Tibial nerve (tissue), 4 donors: Measurements from ENCODE around the gene HMOX2. TPM values are rescaled to one million over a fixed set of nuclear protein-coding genes. Genes with fewer than 3 reads are reported as not detected.

Experiments
- DNase-seq, 2 donors: peaks; one replicate each; pipeline ENCODE4 v3.0.0-alpha.2; 2019; ENCODE audit warnings: low spot score in 2 of 2
- H3K27ac ChIP-seq, 4 donors: fragments of 200-600 bp; sonication (generic) in 3 of 4; one replicate each; pipeline ENCODE4 v1.5.1; 2017 to 2019; ENCODE audit warnings: mild to moderate bottlenecking in 1 of 4
- H3K27me3 ChIP-seq, 2 donors: fragments of 200-600 bp; sonication (generic) in 1 of 2; one replicate each; pipeline versions ENCODE4 v1.5.1 to v1.6.0; 2017 to 2019
- H3K36me3 ChIP-seq, 3 donors: fragments of 200-600 bp; sonication (generic); one replicate each; pipeline ENCODE4 v1.5.1; 2018 to 2019
- H3K4me1 ChIP-seq, 4 donors: fragments of 200-600 bp; sonication (generic) in 3 of 4; one replicate each; pipeline ENCODE4 v1.5.1; 2017 to 2019
- H3K4me3 ChIP-seq, 4 donors: fragments of 200-600 bp; sonication (generic) in 3 of 4; one replicate each; pipeline ENCODE4 v1.5.1; 2017 to 2019; ENCODE audit warnings: mild to moderate bottlenecking in 1 of 4, moderate library complexity in 1 of 4
- H3K9me3 ChIP-seq, 4 donors: fragments of 200-600 bp; sonication (generic) in 3 of 4; one replicate each; pipeline ENCODE4 v1.5.1; 2017 to 2019
- EP300 ChIP-seq, 2 donors: sonication (generic); formaldehyde crosslinking; IDR thresholded peaks; one replicate each; pipeline ENCODE4 v1.6.1; 2017; ENCODE audit warnings: antibody characterized with exemption in 2 of 2, mild to moderate bottlenecking in 1 of 2
- POLR2A ChIP-seq, 2 donors: fragments of 450-650 bp; IDR thresholded peaks; one replicate each; pipeline ENCODE4 v1.6.1; 2017; ENCODE audit warnings: antibody characterized with exemption in 2 of 2, mild to moderate bottlenecking in 2 of 2, moderate library complexity in 2 of 2
- WGBS, 2 donors: methylation state at CpG; one replicate each; pipeline ENCODE4 v1.1.5; 2018; 5-methylcytosine and 5-hydroxymethylcytosine counted together
- total RNA-seq, 4 donors: library from RNA; depleted of rRNA; stranded (reverse); fragments of >200 nt; gene quantifications; one replicate each; pipeline ENCODE4 v1.1.0, GENCODE V29; 2016
- TF ChIP-seq, protein P1 (sequence below), 5 experiments: fragments of 200-600 bp in 3 of 5; fragments of 450-650 bp in 2 of 5; sonication (generic) in 3 of 5; IDR thresholded peaks; one replicate each; pipeline ENCODE4 v1.5.1; 2016 to 2019; ENCODE audit warnings: antibody characterized with exemption in 5 of 5, mild to moderate bottlenecking in 3 of 5, moderate library complexity in 2 of 5

The HMOX2 gene
- total RNA-seq, 4 donors from 2014 or later: 55.7 to 75.6 (median 63.1) TPM

- H3K4me1 ChIP-seq: peaks cover 0 to 30% (median 2%) of the 10 kb centered on the region in 4 donors
- H3K9me3 ChIP-seq: no peaks in the 10 kb centered on the region
- no peak overlapping the region for H3K4me3 ChIP-seq
- no peak for DNase-seq
- 38 to 52% methylated on average over 4 to 8 of the region's 8 CpGs for WGBS, 2 donors
- H3K36me3 ChIP-seq: peaks cover 0 to 23% (median 0%) of the 10 kb centered on the region in 3 donors
- H3K27me3 ChIP-seq: no peaks in the 10 kb centered on the region
- TF ChIP-seq, protein P1, sequence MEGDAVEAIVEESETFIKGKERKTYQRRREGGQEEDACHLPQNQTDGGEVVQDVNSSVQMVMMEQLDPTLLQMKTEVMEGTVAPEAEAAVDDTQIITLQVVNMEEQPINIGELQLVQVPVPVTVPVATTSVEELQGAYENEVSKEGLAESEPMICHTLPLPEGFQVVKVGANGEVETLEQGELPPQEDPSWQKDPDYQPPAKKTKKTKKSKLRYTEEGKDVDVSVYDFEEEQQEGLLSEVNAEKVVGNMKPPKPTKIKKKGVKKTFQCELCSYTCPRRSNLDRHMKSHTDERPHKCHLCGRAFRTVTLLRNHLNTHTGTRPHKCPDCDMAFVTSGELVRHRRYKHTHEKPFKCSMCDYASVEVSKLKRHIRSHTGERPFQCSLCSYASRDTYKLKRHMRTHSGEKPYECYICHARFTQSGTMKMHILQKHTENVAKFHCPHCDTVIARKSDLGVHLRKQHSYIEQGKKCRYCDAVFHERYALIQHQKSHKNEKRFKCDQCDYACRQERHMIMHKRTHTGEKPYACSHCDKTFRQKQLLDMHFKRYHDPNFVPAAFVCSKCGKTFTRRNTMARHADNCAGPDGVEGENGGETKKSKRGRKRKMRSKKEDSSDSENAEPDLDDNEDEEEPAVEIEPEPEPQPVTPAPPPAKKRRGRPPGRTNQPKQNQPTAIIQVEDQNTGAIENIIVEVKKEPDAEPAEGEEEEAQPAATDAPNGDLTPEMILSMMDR (IDR thresholded peaks at IDR 0.05): no peak
- TF ChIP-seq EP300 (IDR thresholded peaks at IDR 0.05) (no peak), POLR2A (IDR thresholded peaks at IDR 0.05) (no peak)
- H3K27ac ChIP-seq: peak overlapping the region in 1 of 4 donors; percentile 50
Observed at GRCh38 chr16:4522051-4522581, 45.9 kb downstream of the HMOX2 start.

DNA sequence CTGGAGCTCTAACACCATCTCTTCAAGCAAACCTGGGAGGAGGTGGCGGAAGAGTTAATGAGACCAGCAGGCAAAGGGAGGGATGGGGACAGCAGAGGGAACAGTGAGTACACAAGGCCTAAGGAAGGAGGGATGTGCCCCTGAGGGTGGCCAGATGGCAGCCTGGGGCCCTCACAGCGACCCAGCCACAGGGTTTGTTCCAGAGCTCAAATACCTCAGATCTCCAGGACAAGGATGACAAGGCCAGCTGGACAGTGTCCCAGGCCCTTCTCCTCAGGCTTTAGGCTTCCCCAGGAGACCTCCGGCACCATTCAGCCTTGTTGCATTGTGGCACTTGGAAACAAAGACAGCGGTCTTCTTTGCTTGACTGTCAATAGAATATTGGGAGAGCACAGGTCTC, 47.5 kb downstream of the HMOX2 start:
- TF ChIP-seq EP300 (IDR thresholded peaks at IDR 0.05): no peak
- TF ChIP-seq, protein P1 (IDR thresholded peaks at IDR 0.05): no peak
- no peak for TF ChIP-seq POLR2A (IDR thresholded peaks at IDR 0.05)
- Histone ChIP-seq H3K4me1 (peaks cover 0 to 29% (median 2%) of the 10 kb centered on the region in 4 donors), H3K4me3 (no peak overlapping the region), H3K9me3 (no peaks in the 10 kb centered on the region), H3K27ac (no peak overlapping the region), H3K27me3 (no peaks in the 10 kb centered on the region), H3K36me3 (peaks cover 0 to 23% (median 0%) of the 10 kb centered on the region in 3 donors)
- 90 to 98% methylated on average over 4 of the region's 4 CpGs for WGBS, 2 donors
- no peak for DNase-seq

DNA sequence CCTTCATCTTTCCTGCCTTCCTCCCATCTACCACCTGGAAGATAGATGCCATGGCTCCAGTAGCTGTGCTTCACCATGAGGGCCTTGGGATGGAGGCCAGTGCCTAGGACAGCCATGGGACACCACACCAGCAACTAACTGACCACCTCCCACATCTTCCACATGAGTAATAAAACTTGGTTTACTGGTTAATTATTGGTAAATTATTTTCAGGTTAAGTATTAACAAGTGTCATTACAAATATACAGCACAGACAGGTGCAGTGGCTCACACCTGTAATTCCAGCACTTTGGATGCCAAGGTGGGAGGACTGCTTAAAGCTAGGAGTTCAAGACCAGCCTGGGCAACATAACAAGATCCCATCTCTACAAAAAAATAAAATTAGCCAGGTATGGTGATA, 48.4 kb downstream of the HMOX2 start:
- DNase-seq: no peak
- H3K4me1 ChIP-seq: peaks cover 0 to 38% (median 2%) of the 10 kb centered on the region in 4 donors
- no peaks in the 10 kb centered on the region for H3K27me3 ChIP-seq
- H3K4me3 ChIP-seq: no peak overlapping the region
- peaks cover 0 to 23% (median 0%) of the 10 kb centered on the region in 3 donors for H3K36me3 ChIP-seq
- peak overlapping the region in 1 of 4 donors; percentile 60 for H3K27ac ChIP-seq
- no peak for TF ChIP-seq POLR2A (IDR thresholded peaks at IDR 0.05)
- no peak for TF ChIP-seq EP300 (IDR thresholded peaks at IDR 0.05)
- TF ChIP-seq, protein P1 (IDR thresholded peaks at IDR 0.05): no peak
- no peaks in the 10 kb centered on the region for H3K9me3 ChIP-seq

GRCh38 chr16:4525069-4525468, 48.9 kb downstream of the HMOX2 start:
- TF ChIP-seq, protein P1 (IDR thresholded peaks at IDR 0.05): no peak
- TF ChIP-seq EP300 (IDR thresholded peaks at IDR 0.05): no peak
- TF ChIP-seq POLR2A (IDR thresholded peaks at IDR 0.05): no peak
- Histone ChIP-seq H3K27me3 (no peaks in the 10 kb centered on the region), H3K27ac (peak overlapping the region in 1 of 4 donors; percentile 60), H3K9me3 (no peaks in the 10 kb centered on the region), H3K4me1 (peaks cover 0 to 41% (median 2%) of the 10 kb centered on the region in 4 donors), H3K36me3 (peaks cover 0 to 23% (median 0%) of the 10 kb centered on the region in 3 donors), H3K4me3 (no peak overlapping the region)
- WGBS, 2 donors: 66 to 70% methylated on average over 7 of the region's 7 CpGs
- DNase-seq: no peak

GRCh38 chr16:4525634-4526277, 49.6 kb downstream of the HMOX2 start:
- Histone ChIP-seq H3K27ac (peak overlapping the region in 1 of 4 donors; percentile 60), H3K9me3 (no peaks in the 10 kb centered on the region), H3K27me3 (no peaks in the 10 kb centered on the region), H3K36me3 (peaks cover 0 to 23% (median 0%) of the 10 kb centered on the region in 3 donors), H3K4me1 (peaks cover 0 to 41% (median 2%) of the 10 kb centered on the region in 4 donors), H3K4me3 (no peak overlapping the region)
- WGBS, 2 donors: 69 to 70% methylated on average over 13 of the region's 13 CpGs
- TF ChIP-seq POLR2A (IDR thresholded peaks at IDR 0.05) (no peak), EP300 (IDR thresholded peaks at IDR 0.05) (no peak)
- TF ChIP-seq, protein P1 (IDR thresholded peaks at IDR 0.05): no peak
- DNase-seq: peak in 1 of 2 donors; percentile 26
